SK-N-SH treated with all-trans-retinoic acid at 6 μM for 48 hours (cell line): ENCODE results near the gene ACTN4.

Experiments
- ATAC-seq: fragments of 200-7000 bp; cut with Tn5 transposase; 3 replicates; pipeline ENCODE4 v1.9.1; 2020; ENCODE audit warnings: mild to moderate bottlenecking, moderate library complexity
- ARNTL ChIP-seq: fragments of 450-650 bp; formaldehyde crosslinking; IDR thresholded peaks from 2 replicates; pipeline ENCODE4 v1.5.0; 2020; ENCODE audit warnings: low read depth, mild to moderate bottlenecking, moderate library complexity, borderline replicate concordance
- CSDC2 ChIP-seq: fragments of 250-450 bp; sonication (Bioruptor Pico); IDR thresholded peaks from 2 replicates; pipeline ENCODE4 v1.5.0; 2020; ENCODE audit warnings: mild to moderate bottlenecking, moderate library complexity
- ESRRG ChIP-seq: fragments of 250-450 bp; sonication (Bioruptor Pico); IDR thresholded peaks from 2 replicates; pipeline ENCODE4 v1.6.1; 2021; ENCODE audit warnings: mild to moderate bottlenecking
- GLIS3 ChIP-seq: fragments of 250-450 bp; sonication (Bioruptor Pico); IDR thresholded peaks from 2 replicates; pipeline ENCODE4 v1.5.0; 2020; ENCODE audit warnings: mild to moderate bottlenecking, moderate library complexity
- ISL1 ChIP-seq: fragments of 250-450 bp; sonication (Bioruptor Pico); IDR thresholded peaks from 2 replicates; pipeline ENCODE4 v2.1.2; 2022; ENCODE audit warnings: mild to moderate bottlenecking, moderate library complexity
- OSR1 ChIP-seq: fragments of 250-450 bp; sonication (Bioruptor Pico); IDR thresholded peaks from 2 replicates; pipeline ENCODE4 v1.8.0; 2022; ENCODE audit warnings: moderate library complexity, mild to moderate bottlenecking, inconsistent platforms
- PPARA ChIP-seq: fragments of 250-450 bp; sonication (Bioruptor Pico); IDR thresholded peaks from 2 replicates; pipeline ENCODE4 v1.5.0; 2020; ENCODE audit warnings: mild to moderate bottlenecking, borderline replicate concordance
- RARB ChIP-seq: fragments of 250-450 bp; sonication (Bioruptor Pico); IDR thresholded peaks from 2 replicates; pipeline ENCODE4 v1.8.0; 2021; ENCODE audit warnings: mild to moderate bottlenecking, moderate library complexity
- SNAI2 ChIP-seq: fragments of 250-450 bp; sonication (Bioruptor Pico); IDR thresholded peaks from 2 replicates; pipeline ENCODE4 v1.5.0; 2020; ENCODE audit warnings: mild to moderate bottlenecking, moderate library complexity
- TCF4 ChIP-seq: fragments of 250-450 bp; sonication (Bioruptor Pico); IDR thresholded peaks from 2 replicates; pipeline ENCODE4 v1.8.0; 2021; ENCODE audit warnings: mild to moderate bottlenecking, moderate library complexity, borderline replicate concordance
- TOX ChIP-seq: fragments of 250-450 bp; sonication (Bioruptor Pico); IDR thresholded peaks from 2 replicates; pipeline ENCODE4 v1.8.0; 2021; ENCODE audit warnings: mild to moderate bottlenecking, moderate library complexity, borderline replicate concordance
- ZC3H10 ChIP-seq: fragments of 250-450 bp; sonication (Bioruptor Pico); IDR thresholded peaks from 2 replicates; pipeline ENCODE4 v1.5.1; 2021; ENCODE audit warnings: mild to moderate bottlenecking, moderate library complexity
- ZFP3 ChIP-seq: fragments of 250-450 bp; sonication (Bioruptor Pico); IDR thresholded peaks from 2 replicates; pipeline ENCODE4 v1.5.0; 2020; ENCODE audit warnings: mild to moderate bottlenecking, moderate library complexity
- ZNF565 ChIP-seq: fragments of 450-650 bp; formaldehyde crosslinking; conservative IDR thresholded peaks from 2 replicates; pipeline ENCODE4 v1.5.0; 2020; ENCODE audit warnings: low read depth, mild to moderate bottlenecking, moderate library complexity
- ZNF70 ChIP-seq: fragments of 450-650 bp; formaldehyde crosslinking; IDR thresholded peaks from 2 replicates; pipeline ENCODE4 v1.5.0; 2020; ENCODE audit warnings: mild to moderate bottlenecking, moderate library complexity
- TF ChIP-seq, protein P1 (sequence below): fragments of 250-450 bp; sonication (Bioruptor Pico); IDR thresholded peaks from 2 replicates; pipeline ENCODE4 v1.8.0; 2021; ENCODE audit warnings: low read depth, mild to moderate bottlenecking, moderate library complexity, borderline replicate concordance
- TF ChIP-seq, protein P2 (sequence below): fragments of 250-450 bp; sonication (Bioruptor Pico); IDR thresholded peaks from 2 replicates; pipeline ENCODE4 v1.5.1; 2020; ENCODE audit warnings: low read depth, mild to moderate bottlenecking, moderate library complexity
- TF ChIP-seq, protein P3 (sequence below): fragments of 250-450 bp; sonication (Bioruptor Pico); IDR thresholded peaks from 2 replicates; pipeline ENCODE4 v1.8.0; 2020; ENCODE audit warnings: mild to moderate bottlenecking, moderate library complexity, borderline replicate concordance
- TF ChIP-seq, protein P4 (sequence below): fragments of 250-450 bp; sonication (Bioruptor Pico); IDR thresholded peaks from 2 replicates; pipeline ENCODE4 v1.5.0; 2020; ENCODE audit warnings: mild to moderate bottlenecking, moderate library complexity

Gene ACTN4

DNA sequence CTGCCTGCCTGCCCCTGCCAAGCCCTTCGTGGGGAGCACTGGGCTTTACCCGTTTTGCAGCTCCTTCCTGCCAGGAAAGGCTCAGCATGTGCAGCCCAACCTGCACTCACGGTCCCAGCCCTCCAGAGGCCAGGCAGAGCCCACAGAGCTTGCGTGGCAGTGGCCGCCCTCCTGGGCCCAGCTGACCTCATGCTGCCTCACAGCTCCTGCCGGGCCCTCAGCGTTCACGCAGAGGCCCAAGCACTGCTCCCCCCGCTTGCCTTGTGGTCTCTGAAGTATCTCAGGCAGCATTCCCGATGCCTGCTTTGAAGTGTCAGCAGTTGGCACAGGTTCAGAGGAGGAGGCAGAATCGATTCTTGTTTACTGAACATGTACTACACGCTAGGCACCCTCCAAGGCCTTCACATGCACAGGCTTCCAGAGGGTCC lies 64.3 kb downstream of the ACTN4 start (continued):
- TF ChIP-seq OSR1 (no peak), ARNTL (CRISPR knock-in tag) (no peak), ESRRG (CRISPR knock-in tag) (no peak), ZNF565 (CRISPR knock-in tag) (no peak), ZFP3 (no peak), ZC3H10 (CRISPR knock-in tag) (no peak), SNAI2 (CRISPR knock-in tag) (no peak), RARB (no peak), PPARA (CRISPR knock-in tag) (no peak)
- TF ChIP-seq, protein P1, sequence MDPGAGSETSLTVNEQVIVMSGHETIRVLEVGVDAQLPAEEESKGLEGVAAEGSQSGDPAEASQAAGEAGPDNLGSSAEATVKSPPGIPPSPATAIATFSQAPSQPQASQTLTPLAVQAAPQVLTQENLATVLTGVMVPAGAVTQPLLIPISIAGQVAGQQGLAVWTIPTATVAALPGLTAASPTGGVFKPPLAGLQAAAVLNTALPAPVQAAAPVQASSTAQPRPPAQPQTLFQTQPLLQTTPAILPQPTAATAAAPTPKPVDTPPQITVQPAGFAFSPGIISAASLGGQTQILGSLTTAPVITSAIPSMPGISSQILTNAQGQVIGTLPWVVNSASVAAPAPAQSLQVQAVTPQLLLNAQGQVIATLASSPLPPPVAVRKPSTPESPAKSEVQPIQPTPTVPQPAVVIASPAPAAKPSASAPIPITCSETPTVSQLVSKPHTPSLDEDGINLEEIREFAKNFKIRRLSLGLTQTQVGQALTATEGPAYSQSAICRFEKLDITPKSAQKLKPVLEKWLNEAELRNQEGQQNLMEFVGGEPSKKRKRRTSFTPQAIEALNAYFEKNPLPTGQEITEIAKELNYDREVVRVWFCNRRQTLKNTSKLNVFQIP (CRISPR knock-in tag) = no peak
- TF ChIP-seq, protein P2, sequence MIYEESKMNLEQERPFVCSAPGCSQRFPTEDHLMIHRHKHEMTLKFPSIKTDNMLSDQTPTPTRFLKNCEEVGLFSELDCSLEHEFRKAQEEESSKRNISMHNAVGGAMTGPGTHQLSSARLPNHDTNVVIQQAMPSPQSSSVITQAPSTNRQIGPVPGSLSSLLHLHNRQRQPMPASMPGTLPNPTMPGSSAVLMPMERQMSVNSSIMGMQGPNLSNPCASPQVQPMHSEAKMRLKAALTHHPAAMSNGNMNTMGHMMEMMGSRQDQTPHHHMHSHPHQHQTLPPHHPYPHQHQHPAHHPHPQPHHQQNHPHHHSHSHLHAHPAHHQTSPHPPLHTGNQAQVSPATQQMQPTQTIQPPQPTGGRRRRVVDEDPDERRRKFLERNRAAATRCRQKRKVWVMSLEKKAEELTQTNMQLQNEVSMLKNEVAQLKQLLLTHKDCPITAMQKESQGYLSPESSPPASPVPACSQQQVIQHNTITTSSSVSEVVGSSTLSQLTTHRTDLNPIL = no peak
- TF ChIP-seq, protein P3, sequence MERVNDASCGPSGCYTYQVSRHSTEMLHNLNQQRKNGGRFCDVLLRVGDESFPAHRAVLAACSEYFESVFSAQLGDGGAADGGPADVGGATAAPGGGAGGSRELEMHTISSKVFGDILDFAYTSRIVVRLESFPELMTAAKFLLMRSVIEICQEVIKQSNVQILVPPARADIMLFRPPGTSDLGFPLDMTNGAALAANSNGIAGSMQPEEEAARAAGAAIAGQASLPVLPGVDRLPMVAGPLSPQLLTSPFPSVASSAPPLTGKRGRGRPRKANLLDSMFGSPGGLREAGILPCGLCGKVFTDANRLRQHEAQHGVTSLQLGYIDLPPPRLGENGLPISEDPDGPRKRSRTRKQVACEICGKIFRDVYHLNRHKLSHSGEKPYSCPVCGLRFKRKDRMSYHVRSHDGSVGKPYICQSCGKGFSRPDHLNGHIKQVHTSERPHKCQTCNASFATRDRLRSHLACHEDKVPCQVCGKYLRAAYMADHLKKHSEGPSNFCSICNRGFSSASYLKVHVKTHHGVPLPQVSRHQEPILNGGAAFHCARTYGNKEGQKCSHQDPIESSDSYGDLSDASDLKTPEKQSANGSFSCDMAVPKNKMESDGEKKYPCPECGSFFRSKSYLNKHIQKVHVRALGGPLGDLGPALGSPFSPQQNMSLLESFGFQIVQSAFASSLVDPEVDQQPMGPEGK = no peak

DNA sequence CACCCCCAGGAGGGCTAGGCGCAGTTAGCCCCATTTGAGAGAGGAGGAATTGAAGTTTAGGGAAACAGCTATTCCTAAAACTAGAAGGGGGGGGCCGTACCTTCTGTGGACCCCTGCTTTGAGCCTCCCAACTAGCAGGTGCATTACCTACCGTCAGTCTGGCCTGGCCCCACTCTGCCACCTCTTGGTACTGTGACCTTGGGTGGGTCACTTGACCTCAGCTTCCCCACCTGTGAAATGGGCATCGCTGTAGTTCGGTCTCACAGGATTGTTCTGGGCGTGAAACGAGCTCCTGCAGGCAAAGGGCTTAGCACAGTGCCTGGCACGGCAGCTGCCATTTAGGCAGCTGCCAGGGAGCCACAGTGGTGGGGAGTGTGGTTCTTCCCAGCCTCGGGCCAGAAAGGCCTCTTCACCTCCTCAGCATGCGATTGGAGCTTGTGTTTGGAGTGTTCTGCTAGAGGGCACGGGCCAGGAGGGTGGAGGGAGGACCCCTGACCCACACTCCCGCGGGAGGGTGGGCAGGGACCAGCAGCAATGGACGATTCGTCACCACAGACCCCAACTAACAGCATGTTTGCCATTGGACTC lies 64.8 kb downstream of the ACTN4 start:
- TF ChIP-seq ISL1 (CRISPR knock-in tag) (no peak), GLIS3 (CRISPR knock-in tag) (no peak), ESRRG (CRISPR knock-in tag) (no peak), CSDC2 (CRISPR knock-in tag) (no peak), ZFP3 (no peak), ARNTL (CRISPR knock-in tag) (no peak)
- TF ChIP-seq, protein P4, sequence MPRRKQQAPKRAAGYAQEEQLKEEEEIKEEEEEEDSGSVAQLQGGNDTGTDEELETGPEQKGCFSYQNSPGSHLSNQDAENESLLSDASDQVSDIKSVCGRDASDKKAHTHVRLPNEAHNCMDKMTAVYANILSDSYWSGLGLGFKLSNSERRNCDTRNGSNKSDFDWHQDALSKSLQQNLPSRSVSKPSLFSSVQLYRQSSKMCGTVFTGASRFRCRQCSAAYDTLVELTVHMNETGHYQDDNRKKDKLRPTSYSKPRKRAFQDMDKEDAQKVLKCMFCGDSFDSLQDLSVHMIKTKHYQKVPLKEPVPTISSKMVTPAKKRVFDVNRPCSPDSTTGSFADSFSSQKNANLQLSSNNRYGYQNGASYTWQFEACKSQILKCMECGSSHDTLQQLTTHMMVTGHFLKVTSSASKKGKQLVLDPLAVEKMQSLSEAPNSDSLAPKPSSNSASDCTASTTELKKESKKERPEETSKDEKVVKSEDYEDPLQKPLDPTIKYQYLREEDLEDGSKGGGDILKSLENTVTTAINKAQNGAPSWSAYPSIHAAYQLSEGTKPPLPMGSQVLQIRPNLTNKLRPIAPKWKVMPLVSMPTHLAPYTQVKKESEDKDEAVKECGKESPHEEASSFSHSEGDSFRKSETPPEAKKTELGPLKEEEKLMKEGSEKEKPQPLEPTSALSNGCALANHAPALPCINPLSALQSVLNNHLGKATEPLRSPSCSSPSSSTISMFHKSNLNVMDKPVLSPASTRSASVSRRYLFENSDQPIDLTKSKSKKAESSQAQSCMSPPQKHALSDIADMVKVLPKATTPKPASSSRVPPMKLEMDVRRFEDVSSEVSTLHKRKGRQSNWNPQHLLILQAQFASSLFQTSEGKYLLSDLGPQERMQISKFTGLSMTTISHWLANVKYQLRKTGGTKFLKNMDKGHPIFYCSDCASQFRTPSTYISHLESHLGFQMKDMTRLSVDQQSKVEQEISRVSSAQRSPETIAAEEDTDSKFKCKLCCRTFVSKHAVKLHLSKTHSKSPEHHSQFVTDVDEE (CRISPR knock-in tag) = no peak
- TF ChIP-seq, protein P2 = no peak

DNA sequence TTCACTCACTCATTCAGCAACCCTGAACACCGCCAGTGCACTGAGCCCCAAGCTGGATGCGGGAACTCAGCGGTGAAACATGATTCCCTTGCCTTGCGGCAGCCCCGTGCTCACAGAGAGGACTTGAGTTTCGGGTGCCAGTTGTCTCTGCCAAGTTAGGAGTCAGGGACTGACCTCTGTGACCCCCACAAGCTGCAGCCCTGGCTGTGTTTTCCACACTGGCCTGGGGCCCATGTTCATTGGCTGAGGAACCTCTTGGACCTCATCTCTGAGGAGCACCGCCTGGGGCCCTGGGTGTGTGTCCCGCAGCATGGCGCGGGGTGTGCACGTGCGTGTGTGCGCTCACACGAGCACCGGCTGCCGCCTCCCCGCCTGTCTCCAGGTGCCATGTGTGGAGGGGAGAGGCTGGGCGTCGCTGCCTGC lies 65.8 kb downstream of the ACTN4 start:
- TF ChIP-seq PPARA (CRISPR knock-in tag) = no peak
- TF ChIP-seq ZC3H10 (CRISPR knock-in tag) = no peak
- no peak for TF ChIP-seq TOX (CRISPR knock-in tag)
- TF ChIP-seq ISL1 (CRISPR knock-in tag) = no peak
- no peak for TF ChIP-seq TCF4 (CRISPR knock-in tag)
- TF ChIP-seq SNAI2 (CRISPR knock-in tag) = no peak
- TF ChIP-seq, protein P3 = no peak
- no peak for TF ChIP-seq ARNTL (CRISPR knock-in tag)
- no peak for TF ChIP-seq ESRRG (CRISPR knock-in tag)
- TF ChIP-seq CSDC2 (CRISPR knock-in tag) = no peak
- no peak for TF ChIP-seq ZNF70 (CRISPR knock-in tag)
- TF ChIP-seq, all 23 proteins: peak for 0
- no peak for ATAC-seq

More for the DNA sequence above, 64.8 kb downstream of the ACTN4 start:
- ATAC-seq = no peak
